WTC11 (cell line): ENCODE data around the gene LAD1. TPM values are rescaled to one million over a fixed set of nuclear protein-coding genes. Genes with fewer than 3 reads are reported as not detected.
A peak's percentile ranks its signal among the peaks of the same experiment; 100 is the strongest.

Source experiments
- ATAC-seq: fragments of 200-7000 bp; cut with Tn5 transposase; 2 replicates; pipeline ENCODE4 v1.10.0; 2021; ENCODE audit warnings: mild to moderate bottlenecking, moderate library complexity
- CTCF ChIA-PET: fragments of 300-600 bp; sonication (Branson Sonifier 250); formaldehyde crosslinking; loops from one replicate; lab custom pipeline; 2021; ENCODE audit warnings: antibody characterized with exemption; lab: Charles Lee
- POLR2A ChIA-PET: fragments of 350-600 bp; sonication (Branson Sonifier 250); formaldehyde crosslinking; loops from one replicate; lab custom pipeline; 2021; ENCODE audit warnings: antibody characterized with exemption; lab: Charles Lee
- DNase-seq: peaks from one replicate; pipeline ENCODE4 v3.0.0; 2021; ENCODE audit warnings: low spot score
- H3K27ac Mint-ChIP-seq: 2 replicates; pipeline ENCODE4 v1.8.0; 2021; ENCODE audit warnings: mixed read lengths
- H3K27me3 Mint-ChIP-seq: 2 replicates; pipeline ENCODE4 v1.8.0; 2021; ENCODE audit warnings: low read depth, mild to moderate bottlenecking, moderate library complexity, mixed read lengths
- H3K36me3 Mint-ChIP-seq: 2 replicates; pipeline ENCODE4 v1.8.0; 2021; ENCODE audit warnings: mixed read lengths
- H3K4me1 Mint-ChIP-seq: 2 replicates; pipeline ENCODE4 v1.8.0; 2022; ENCODE audit warnings: mixed read lengths
- H3K4me3 Mint-ChIP-seq: 2 replicates; pipeline ENCODE4 v1.8.0; 2021; ENCODE audit warnings: mild to moderate bottlenecking, moderate library complexity, mixed read lengths
- H3K9me3 Mint-ChIP-seq: 2 replicates; pipeline ENCODE4 v1.8.0; 2021; ENCODE audit warnings: mixed read lengths
- ATF1 ChIP-seq: sonication (generic); formaldehyde crosslinking; IDR thresholded peaks from 2 replicates; pipeline ENCODE4 v1.8.1; 2023; ENCODE audit warnings: mild to moderate bottlenecking, moderate library complexity, missing genetic modification reagents
- ATF6 ChIP-seq: sonication (generic); formaldehyde crosslinking; IDR thresholded peaks from 2 replicates; pipeline ENCODE4 v1.8.1; 2023; ENCODE audit warnings: mild to moderate bottlenecking, missing genetic modification reagents
- GABPB1 ChIP-seq: sonication (generic); formaldehyde crosslinking; IDR thresholded peaks from 2 replicates; pipeline ENCODE4 v1.8.1; 2023; ENCODE audit warnings: mild to moderate bottlenecking, missing genetic modification reagents
- GTF2I ChIP-seq: fragments of 250-450 bp; sonication (Bioruptor Pico); conservative IDR thresholded peaks from 2 replicates; pipeline ENCODE4 v1.4.0; 2021; ENCODE audit warnings: mild to moderate bottlenecking
- NFYB ChIP-seq: sonication (generic); formaldehyde crosslinking; conservative IDR thresholded peaks from 2 replicates; pipeline ENCODE4 v1.8.0; 2022; ENCODE audit warnings: low read depth, missing genetic modification reagents
- OVOL2 ChIP-seq: fragments of 250-450 bp; sonication (Bioruptor Pico); IDR thresholded peaks from 2 replicates; pipeline ENCODE4 v1.9.0; 2021; ENCODE audit warnings: mild to moderate bottlenecking, borderline replicate concordance
- SMAD3 ChIP-seq: sonication (generic); formaldehyde crosslinking; IDR thresholded peaks from 2 replicates; pipeline ENCODE4 v1.8.0; 2022; ENCODE audit warnings: missing genetic modification reagents, mild to moderate bottlenecking, borderline replicate concordance
- ZNF219 ChIP-seq: sonication (generic); formaldehyde crosslinking; IDR thresholded peaks from 2 replicates; pipeline ENCODE4 v1.8.0; 2023; ENCODE audit warnings: missing genetic modification reagents, mild to moderate bottlenecking, borderline replicate concordance
- ZNF232 ChIP-seq: sonication (generic); formaldehyde crosslinking; IDR thresholded peaks from 2 replicates; pipeline ENCODE4 v1.8.0; 2022; ENCODE audit warnings: mild to moderate bottlenecking, missing genetic modification reagents
- ZNF423 ChIP-seq: fragments of 250-450 bp; sonication (Bioruptor Pico); IDR thresholded peaks from 2 replicates; pipeline ENCODE4 v2.1.2; 2022; ENCODE audit warnings: mild to moderate bottlenecking, moderate library complexity
- total RNA-seq: library from RNA; stranded (reverse); gene quantifications from 3 replicates; pipeline ENCODE4 v1.2.3, GENCODE V29; 2021
- TF ChIP-seq, protein P1 (sequence below): fragments of 200-600 bp; IDR thresholded peaks from 2 replicates; pipeline ENCODE4 v1.8.0; 2022; ENCODE audit warnings: antibody characterized with exemption
- TF ChIP-seq, protein P2 (sequence below): fragments of 250-450 bp; sonication (Bioruptor Pico); conservative IDR thresholded peaks from 2 replicates; pipeline ENCODE4 v1.9.0; 2021; ENCODE audit warnings: mild to moderate bottlenecking
- TF ChIP-seq, protein P3 (sequence below): sonication (generic); formaldehyde crosslinking; IDR thresholded peaks from 2 replicates; pipeline ENCODE4 v1.8.1; 2022; ENCODE audit warnings: low read depth, mild to moderate bottlenecking, moderate library complexity, missing genetic modification reagents, borderline replicate concordance
- TF ChIP-seq, protein P4 (sequence below): sonication (generic); formaldehyde crosslinking; IDR thresholded peaks from 2 replicates; pipeline ENCODE4 v1.8.0; 2022; ENCODE audit warnings: mild to moderate bottlenecking, missing genetic modification reagents
- TF ChIP-seq, protein P5 (sequence below): sonication (generic); formaldehyde crosslinking; conservative IDR thresholded peaks from 2 replicates; pipeline ENCODE4 v1.8.1; 2023; ENCODE audit warnings: mild to moderate bottlenecking, low read depth, missing genetic modification reagents, moderate library complexity
- TF ChIP-seq, protein P6 (sequence below): sonication (generic); formaldehyde crosslinking; IDR thresholded peaks from 2 replicates; pipeline ENCODE4 v1.8.1; 2022; ENCODE audit warnings: missing genetic modification reagents, borderline replicate concordance
- TF ChIP-seq, protein P7 (sequence below): sonication (generic); formaldehyde crosslinking; IDR thresholded peaks from 2 replicates; pipeline ENCODE4 v1.8.1; 2023; ENCODE audit warnings: mild to moderate bottlenecking, missing genetic modification reagents, borderline replicate concordance

The LAD1 gene
- total RNA-seq, 1 experiment from 2014 or later = 14.9 TPM

DNA sequence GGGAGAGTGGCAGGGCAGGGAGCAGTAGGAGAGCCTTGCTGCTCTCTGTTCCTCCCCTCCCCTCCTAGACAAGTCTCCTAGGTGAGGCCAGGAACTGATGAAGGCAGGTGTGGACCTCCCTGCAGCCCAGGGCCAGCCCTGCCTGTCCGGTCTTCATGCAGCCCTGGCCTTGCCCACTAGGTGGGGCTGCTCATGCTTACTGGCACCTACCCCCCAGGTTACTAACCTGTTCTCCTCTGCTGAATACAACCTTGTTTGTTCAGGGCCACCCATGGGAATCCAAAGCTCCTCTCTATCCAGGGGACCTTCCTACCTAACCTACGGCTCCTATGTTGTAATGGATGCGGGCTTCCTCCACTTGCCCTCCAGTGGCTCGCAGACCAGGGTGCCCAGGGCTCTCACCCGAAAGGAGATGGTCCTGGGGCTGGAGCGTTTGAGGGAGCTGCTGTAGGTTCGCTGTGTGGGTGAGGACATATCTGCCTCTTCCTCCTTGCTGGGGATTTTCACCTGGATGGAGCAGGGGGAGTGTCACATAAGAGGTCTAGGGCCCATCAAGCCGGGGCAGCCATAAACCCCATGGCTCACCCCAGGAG is 13.7 kb downstream of the LAD1 start:
- Mint-ChIP-seq H3K36me3 (peaks cover 6% of the 10 kb centered on the region; the same call in 1 of the 2 replicates), H3K9me3 (no peaks in the 10 kb centered on the region), H3K27ac (no peak overlapping the region), H3K4me3 (no peak overlapping the region), H3K4me1 (no peaks in the 10 kb centered on the region; the same call in 1 of the 2 replicates), H3K27me3 (no peaks in the 10 kb centered on the region)
- DNase-seq (peak; percentile 90), ATAC-seq (peak; percentile 95)
- ChIA-PET POLR2A (interaction anchor here (0.7 to 1.4 kb wide), 2 partner anchors 15 to 126 kb away, joined by 3 to 5 read pairs; no protein-coding TSS in a partner anchor), CTCF (interaction anchor here (0.6 to 3.1 kb wide), 18 partner anchors 9 to 130 kb away, joined by 3 to 29 read pairs (median 7); partner anchors contain the start of gene LAD1)
- TF ChIP-seq, protein P1, sequence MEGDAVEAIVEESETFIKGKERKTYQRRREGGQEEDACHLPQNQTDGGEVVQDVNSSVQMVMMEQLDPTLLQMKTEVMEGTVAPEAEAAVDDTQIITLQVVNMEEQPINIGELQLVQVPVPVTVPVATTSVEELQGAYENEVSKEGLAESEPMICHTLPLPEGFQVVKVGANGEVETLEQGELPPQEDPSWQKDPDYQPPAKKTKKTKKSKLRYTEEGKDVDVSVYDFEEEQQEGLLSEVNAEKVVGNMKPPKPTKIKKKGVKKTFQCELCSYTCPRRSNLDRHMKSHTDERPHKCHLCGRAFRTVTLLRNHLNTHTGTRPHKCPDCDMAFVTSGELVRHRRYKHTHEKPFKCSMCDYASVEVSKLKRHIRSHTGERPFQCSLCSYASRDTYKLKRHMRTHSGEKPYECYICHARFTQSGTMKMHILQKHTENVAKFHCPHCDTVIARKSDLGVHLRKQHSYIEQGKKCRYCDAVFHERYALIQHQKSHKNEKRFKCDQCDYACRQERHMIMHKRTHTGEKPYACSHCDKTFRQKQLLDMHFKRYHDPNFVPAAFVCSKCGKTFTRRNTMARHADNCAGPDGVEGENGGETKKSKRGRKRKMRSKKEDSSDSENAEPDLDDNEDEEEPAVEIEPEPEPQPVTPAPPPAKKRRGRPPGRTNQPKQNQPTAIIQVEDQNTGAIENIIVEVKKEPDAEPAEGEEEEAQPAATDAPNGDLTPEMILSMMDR = peak; percentile 81
- no peak for TF ChIP-seq NFYB (CRISPR knock-in tag)
- TF ChIP-seq, protein P2, sequence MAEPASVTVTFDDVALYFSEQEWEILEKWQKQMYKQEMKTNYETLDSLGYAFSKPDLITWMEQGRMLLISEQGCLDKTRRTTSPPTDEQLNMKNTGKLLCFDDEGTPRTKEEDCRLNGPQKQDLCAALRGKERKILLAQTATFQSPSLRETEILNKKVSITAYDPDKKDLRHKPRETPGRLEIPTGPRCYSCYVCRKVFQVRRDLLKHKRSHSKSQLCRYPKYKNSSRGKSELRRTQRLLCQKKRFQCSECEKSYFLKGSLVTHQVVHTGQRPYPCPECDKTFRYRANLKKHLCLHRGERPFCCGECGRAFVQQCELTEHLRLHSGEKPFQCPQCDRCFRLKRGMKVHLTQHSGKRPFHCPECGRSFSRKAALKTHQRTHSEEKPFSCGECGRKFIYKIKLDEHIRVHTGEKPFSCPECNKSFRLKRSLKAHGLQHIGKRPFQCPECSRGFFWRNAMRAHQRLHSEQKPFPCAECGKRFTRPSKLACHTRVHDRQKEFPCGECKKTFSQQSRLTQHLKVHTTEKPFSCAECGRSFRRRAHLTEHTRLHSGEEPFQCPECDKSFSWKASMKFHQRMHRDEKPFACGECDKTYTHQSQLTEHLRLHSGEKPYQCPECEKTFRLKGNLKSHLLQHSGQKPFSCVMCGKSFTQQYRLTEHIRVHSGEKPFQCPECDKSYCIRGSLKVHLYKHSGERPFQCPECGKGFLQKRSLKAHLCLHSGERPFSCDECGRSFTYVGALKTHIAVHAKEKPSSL = no peak
- TF ChIP-seq ZNF219 (CRISPR knock-in tag) = no peak
- no peak for TF ChIP-seq ATF6 (CRISPR knock-in tag)
- TF ChIP-seq, protein P3, sequence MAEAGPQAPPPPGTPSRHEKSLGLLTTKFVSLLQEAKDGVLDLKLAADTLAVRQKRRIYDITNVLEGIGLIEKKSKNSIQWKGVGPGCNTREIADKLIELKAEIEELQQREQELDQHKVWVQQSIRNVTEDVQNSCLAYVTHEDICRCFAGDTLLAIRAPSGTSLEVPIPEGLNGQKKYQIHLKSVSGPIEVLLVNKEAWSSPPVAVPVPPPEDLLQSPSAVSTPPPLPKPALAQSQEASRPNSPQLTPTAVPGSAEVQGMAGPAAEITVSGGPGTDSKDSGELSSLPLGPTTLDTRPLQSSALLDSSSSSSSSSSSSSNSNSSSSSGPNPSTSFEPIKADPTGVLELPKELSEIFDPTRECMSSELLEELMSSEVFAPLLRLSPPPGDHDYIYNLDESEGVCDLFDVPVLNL (CRISPR knock-in tag) = no peak
- peak; percentile 46; the same call in 1 of the 2 replicates for TF ChIP-seq ZNF423 (CRISPR knock-in tag)
- no peak for TF ChIP-seq OVOL2 (CRISPR knock-in tag)
- TF ChIP-seq GABPB1 (CRISPR knock-in tag) = peak; percentile 17; the same call in 1 of the 2 replicates
- TF ChIP-seq, protein P4, sequence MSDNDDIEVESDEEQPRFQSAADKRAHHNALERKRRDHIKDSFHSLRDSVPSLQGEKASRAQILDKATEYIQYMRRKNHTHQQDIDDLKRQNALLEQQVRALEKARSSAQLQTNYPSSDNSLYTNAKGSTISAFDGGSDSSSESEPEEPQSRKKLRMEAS (CRISPR knock-in tag) = no peak
- no peak for TF ChIP-seq ATF1 (CRISPR knock-in tag)

DNA sequence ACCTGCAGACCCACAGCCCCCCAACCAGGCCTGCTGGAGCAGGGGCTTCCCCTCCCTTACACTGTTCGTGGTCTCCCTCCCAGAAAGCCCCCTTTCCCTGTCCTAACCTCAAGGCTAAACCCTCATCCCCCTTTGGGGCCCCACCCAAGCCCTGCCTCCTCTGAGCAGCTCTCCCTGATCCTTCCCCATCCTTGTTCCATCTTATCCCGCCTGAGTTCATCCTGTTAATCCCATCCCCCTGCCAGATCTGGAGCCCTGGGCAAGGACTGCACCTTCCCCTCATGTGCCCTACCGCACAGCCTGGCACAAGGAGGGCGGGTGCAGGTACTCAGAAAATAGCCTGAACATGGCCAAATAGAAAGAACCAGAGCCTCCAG is 14.7 kb downstream of the LAD1 start:
- ATAC-seq = no peak
- POLR2A ChIA-PET = no interaction called here
- Mint-ChIP-seq H3K9me3 (no peaks in the 10 kb centered on the region), H3K4me1 (no peaks in the 10 kb centered on the region; the same call in 1 of the 2 replicates), H3K36me3 (peaks cover 6% of the 10 kb centered on the region; the same call in 1 of the 2 replicates), H3K27ac (no peak overlapping the region), H3K4me3 (no peak overlapping the region), H3K27me3 (no peaks in the 10 kb centered on the region)
- CTCF ChIA-PET = interaction anchor here (1.0 to 3.1 kb wide), 7 partner anchors 8 to 63 kb away, joined by 3 to 25 read pairs (median 5); no protein-coding TSS in a partner anchor
- DNase-seq = no peak
- no peak for TF ChIP-seq SMAD3
- TF ChIP-seq, protein P5, sequence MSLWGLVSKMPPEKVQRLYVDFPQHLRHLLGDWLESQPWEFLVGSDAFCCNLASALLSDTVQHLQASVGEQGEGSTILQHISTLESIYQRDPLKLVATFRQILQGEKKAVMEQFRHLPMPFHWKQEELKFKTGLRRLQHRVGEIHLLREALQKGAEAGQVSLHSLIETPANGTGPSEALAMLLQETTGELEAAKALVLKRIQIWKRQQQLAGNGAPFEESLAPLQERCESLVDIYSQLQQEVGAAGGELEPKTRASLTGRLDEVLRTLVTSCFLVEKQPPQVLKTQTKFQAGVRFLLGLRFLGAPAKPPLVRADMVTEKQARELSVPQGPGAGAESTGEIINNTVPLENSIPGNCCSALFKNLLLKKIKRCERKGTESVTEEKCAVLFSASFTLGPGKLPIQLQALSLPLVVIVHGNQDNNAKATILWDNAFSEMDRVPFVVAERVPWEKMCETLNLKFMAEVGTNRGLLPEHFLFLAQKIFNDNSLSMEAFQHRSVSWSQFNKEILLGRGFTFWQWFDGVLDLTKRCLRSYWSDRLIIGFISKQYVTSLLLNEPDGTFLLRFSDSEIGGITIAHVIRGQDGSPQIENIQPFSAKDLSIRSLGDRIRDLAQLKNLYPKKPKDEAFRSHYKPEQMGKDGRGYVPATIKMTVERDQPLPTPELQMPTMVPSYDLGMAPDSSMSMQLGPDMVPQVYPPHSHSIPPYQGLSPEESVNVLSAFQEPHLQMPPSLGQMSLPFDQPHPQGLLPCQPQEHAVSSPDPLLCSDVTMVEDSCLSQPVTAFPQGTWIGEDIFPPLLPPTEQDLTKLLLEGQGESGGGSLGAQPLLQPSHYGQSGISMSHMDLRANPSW = no peak
- no peak for TF ChIP-seq ZNF232 (CRISPR knock-in tag)
- no peak for TF ChIP-seq GTF2I (CRISPR knock-in tag)
- TF ChIP-seq, protein P6, sequence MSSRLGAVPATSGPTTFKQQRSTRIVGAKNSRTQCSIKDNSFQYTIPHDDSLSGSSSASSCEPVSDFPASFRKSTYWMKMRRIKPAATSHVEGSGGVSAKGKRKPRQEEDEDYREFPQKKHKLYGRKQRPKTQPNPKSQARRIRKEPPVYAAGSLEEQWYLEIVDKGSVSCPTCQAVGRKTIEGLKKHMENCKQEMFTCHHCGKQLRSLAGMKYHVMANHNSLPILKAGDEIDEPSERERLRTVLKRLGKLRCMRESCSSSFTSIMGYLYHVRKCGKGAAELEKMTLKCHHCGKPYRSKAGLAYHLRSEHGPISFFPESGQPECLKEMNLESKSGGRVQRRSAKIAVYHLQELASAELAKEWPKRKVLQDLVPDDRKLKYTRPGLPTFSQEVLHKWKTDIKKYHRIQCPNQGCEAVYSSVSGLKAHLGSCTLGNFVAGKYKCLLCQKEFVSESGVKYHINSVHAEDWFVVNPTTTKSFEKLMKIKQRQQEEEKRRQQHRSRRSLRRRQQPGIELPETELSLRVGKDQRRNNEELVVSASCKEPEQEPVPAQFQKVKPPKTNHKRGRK (CRISPR knock-in tag) = no peak
- TF ChIP-seq, protein P7, sequence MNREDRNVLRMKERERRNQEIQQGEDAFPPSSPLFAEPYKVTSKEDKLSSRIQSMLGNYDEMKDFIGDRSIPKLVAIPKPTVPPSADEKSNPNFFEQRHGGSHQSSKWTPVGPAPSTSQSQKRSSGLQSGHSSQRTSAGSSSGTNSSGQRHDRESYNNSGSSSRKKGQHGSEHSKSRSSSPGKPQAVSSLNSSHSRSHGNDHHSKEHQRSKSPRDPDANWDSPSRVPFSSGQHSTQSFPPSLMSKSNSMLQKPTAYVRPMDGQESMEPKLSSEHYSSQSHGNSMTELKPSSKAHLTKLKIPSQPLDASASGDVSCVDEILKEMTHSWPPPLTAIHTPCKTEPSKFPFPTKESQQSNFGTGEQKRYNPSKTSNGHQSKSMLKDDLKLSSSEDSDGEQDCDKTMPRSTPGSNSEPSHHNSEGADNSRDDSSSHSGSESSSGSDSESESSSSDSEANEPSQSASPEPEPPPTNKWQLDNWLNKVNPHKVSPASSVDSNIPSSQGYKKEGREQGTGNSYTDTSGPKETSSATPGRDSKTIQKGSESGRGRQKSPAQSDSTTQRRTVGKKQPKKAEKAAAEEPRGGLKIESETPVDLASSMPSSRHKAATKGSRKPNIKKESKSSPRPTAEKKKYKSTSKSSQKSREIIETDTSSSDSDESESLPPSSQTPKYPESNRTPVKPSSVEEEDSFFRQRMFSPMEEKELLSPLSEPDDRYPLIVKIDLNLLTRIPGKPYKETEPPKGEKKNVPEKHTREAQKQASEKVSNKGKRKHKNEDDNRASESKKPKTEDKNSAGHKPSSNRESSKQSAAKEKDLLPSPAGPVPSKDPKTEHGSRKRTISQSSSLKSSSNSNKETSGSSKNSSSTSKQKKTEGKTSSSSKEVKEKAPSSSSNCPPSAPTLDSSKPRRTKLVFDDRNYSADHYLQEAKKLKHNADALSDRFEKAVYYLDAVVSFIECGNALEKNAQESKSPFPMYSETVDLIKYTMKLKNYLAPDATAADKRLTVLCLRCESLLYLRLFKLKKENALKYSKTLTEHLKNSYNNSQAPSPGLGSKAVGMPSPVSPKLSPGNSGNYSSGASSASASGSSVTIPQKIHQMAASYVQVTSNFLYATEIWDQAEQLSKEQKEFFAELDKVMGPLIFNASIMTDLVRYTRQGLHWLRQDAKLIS (CRISPR knock-in tag) = no peak
- TF ChIP-seq GABPB1 (CRISPR knock-in tag) = no peak
